NT2/D1 (cell line): ENCODE data around the gene AKAP13.

Experiments
- DNase-seq: peaks from one replicate; pipeline ENCODE4 v3.0.0-alpha.2; 2011; ENCODE audit warnings: low read depth, low spot score
- H3K27me3 ChIP-seq: 2 replicates; pipeline ENCODE4 v1.6.0; 2011; ENCODE audit warnings: mild to moderate bottlenecking; ENCODE audit not compliant: insufficient read length, insufficient read depth
- H3K36me3 ChIP-seq: 2 replicates; pipeline ENCODE4 v1.6.1; 2011; ENCODE audit warnings: mild to moderate bottlenecking, low read length, mixed read lengths; ENCODE audit not compliant: insufficient read depth, insufficient read length
- H3K4me1 ChIP-seq: 2 replicates; pipeline ENCODE4 v1.5.1; 2011; ENCODE audit not compliant: insufficient read depth, insufficient read length
- H3K4me3 ChIP-seq: 2 replicates; pipeline ENCODE4 v1.5.1; 2011; ENCODE audit warnings: low read depth; ENCODE audit not compliant: insufficient read length
- H3K9ac ChIP-seq: 2 replicates; pipeline ENCODE4 v1.6.0; 2011; ENCODE audit warnings: low read depth; ENCODE audit not compliant: insufficient read length
- H3K9me3 ChIP-seq: 2 replicates; pipeline ENCODE4 v1.5.1; 2011; ENCODE audit warnings: mild to moderate bottlenecking, low read length; ENCODE audit not compliant: insufficient read depth
- SUZ12 ChIP-seq: IDR thresholded peaks from 2 replicates; pipeline ENCODE4 v1.6.1; 2011; ENCODE audit not compliant: insufficient read length, insufficient read depth; ENCODE audit errors: extremely low read depth
- YY1 ChIP-seq: IDR thresholded peaks from 2 replicates; pipeline ENCODE4 v1.6.1; 2011; ENCODE audit not compliant: insufficient read length, insufficient read depth
- ZNF274 ChIP-seq: IDR thresholded peaks from 2 replicates; pipeline ENCODE4 v1.6.1; 2011; ENCODE audit warnings: mild to moderate bottlenecking, low read depth, low read length

Gene AKAP13

DNA sequence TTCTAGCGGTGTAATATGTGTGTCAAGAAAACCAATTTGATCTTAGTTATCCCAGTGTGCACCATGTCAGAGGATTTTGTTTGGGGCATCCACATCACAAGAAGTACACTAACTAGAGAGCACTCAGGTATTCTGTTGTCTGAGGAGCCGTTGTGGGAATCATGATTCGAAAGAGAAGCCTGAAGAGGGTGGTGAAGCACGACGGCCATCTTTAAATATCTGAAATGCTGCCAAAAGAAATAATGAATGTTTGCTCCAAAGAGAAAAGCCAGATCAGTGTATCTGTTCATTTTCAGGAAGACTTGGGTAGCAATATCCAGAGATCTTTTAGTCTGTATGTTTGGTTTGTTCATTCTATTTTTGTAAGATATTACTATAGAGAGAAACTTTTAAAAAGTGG lies 233.7 kb downstream of the AKAP13 start:
- Histone ChIP-seq H3K36me3 (peaks cover 4% of the 10 kb centered on the region), H3K9me3 (no peaks in the 10 kb centered on the region), H3K4me3 (no peak overlapping the region), H3K4me1 (no peaks in the 10 kb centered on the region), H3K9ac (no peak overlapping the region), H3K27me3 (no peaks in the 10 kb centered on the region)
- TF ChIP-seq SUZ12 (no peak), ZNF274 (no peak), YY1 (no peak)
- DNase-seq: no peak

DNA sequence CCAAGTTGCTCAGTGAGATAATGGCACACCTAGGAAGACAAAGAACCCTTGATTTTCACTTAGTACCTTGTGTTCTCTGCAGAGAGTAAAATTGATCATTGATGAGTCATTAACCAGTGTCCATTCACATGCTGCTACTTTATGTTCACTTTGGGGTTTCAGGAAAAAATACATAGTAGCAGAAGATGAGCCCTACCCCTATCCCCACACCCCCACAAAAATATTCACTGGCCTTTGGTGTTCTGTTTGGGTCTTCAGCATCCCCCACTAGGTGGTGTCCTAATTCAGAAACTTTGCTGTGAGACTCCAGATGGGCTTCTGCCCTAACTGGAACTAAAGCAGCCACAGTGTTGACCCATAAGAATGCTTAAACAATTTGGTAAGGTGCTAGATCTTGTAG lies 235.5 kb downstream of the AKAP13 start:
- no peaks in the 10 kb centered on the region for H3K9me3 ChIP-seq
- no peaks in the 10 kb centered on the region for H3K4me1 ChIP-seq
- H3K27me3 ChIP-seq: no peaks in the 10 kb centered on the region
- peaks cover 9% of the 10 kb centered on the region for H3K36me3 ChIP-seq
- H3K9ac ChIP-seq: no peak overlapping the region
- no peak overlapping the region for H3K4me3 ChIP-seq
- peak; percentile 38 for DNase-seq
- TF ChIP-seq YY1 (no peak), ZNF274 (no peak), SUZ12 (no peak)

DNA sequence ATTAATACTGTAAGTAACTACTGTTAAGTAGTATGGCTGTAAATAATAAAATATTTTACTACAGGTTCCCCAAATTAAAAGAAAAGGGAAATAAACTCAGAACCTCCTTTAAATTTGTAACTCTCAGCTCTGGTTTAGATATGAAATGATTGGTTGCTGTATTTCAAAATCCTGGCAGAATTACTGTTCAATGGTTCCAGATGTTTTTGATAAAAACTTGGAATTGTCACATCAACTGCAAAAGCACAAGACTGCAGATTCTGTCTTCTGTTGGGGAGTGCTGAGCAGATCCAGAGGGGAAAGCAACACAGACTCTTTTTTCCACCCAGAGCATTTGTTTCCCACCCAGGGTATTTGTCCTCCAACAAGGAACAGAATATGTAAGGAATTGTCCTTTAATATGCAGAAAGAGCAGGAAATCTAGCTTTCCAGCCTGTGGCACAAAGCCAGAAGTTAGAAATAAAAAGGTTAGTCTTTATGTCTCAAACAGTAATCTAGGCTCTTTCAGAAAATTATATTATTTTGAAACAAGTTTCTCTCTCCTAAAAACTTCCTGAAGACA lies 236.2 kb downstream of the AKAP13 start:
- Histone ChIP-seq H3K36me3 (peaks cover 6% of the 10 kb centered on the region), H3K27me3 (no peaks in the 10 kb centered on the region), H3K4me1 (no peaks in the 10 kb centered on the region), H3K9me3 (no peaks in the 10 kb centered on the region), H3K4me3 (no peak overlapping the region), H3K9ac (no peak overlapping the region)
- TF ChIP-seq SUZ12 (no peak), ZNF274 (no peak), YY1 (no peak)
- DNase-seq: no peak

DNA sequence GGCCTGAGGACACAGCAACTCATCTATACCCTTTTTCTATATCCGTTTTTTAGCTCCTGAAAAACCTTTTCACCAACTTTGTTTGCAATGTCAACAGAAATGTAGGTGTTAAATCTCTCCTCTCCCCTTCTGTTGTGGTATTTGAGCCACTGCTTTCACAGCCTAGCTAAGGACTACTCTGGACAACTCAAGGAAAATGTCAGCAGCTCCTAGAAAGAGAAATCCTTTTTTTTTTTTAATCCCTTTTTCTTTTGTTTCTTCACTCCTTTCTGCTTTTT lies 237.8 kb downstream of the AKAP13 start:
- no peaks in the 10 kb centered on the region for H3K4me1 ChIP-seq
- DNase-seq: no peak
- no peak overlapping the region for H3K4me3 ChIP-seq
- H3K9me3 ChIP-seq: no peaks in the 10 kb centered on the region
- no peaks in the 10 kb centered on the region for H3K27me3 ChIP-seq
- peaks cover 5% of the 10 kb centered on the region for H3K36me3 ChIP-seq
- TF ChIP-seq YY1 (no peak), ZNF274 (no peak), SUZ12 (no peak)
- H3K9ac ChIP-seq: no peak overlapping the region

DNA sequence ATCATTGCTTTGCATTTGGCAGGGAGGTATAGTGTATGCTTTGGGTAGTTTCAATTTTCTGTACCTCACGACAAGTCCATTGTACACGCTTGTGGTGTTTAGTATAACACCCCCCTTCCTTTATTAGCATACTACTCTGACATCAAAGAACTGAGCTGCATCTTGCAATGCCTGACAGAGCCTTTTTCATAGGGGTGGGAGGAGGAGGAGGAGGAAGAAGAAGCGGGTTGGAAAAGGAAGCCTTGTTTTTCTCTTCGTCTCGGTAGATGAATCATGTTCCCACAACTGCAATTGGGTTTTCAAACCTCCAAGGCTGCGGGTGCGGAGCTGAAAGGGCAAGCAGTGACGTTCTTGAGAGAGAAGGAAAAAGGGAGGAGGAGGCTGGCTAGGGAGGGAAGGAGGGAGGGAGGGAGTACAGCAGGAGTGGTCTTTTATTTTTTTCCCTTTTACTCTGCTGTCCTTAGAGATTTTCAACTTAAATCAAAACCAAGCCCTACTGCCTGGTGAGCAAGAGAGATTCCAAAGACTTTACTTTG lies 238.6 kb downstream of the AKAP13 start:
- Histone ChIP-seq H3K4me3 (no peak overlapping the region), H3K9ac (no peak overlapping the region), H3K9me3 (no peaks in the 10 kb centered on the region), H3K27me3 (no peaks in the 10 kb centered on the region), H3K36me3 (peaks cover 5% of the 10 kb centered on the region), H3K4me1 (no peaks in the 10 kb centered on the region)
- TF ChIP-seq ZNF274 (no peak), SUZ12 (no peak), YY1 (no peak)
- DNase-seq: peak; percentile 56

DNA sequence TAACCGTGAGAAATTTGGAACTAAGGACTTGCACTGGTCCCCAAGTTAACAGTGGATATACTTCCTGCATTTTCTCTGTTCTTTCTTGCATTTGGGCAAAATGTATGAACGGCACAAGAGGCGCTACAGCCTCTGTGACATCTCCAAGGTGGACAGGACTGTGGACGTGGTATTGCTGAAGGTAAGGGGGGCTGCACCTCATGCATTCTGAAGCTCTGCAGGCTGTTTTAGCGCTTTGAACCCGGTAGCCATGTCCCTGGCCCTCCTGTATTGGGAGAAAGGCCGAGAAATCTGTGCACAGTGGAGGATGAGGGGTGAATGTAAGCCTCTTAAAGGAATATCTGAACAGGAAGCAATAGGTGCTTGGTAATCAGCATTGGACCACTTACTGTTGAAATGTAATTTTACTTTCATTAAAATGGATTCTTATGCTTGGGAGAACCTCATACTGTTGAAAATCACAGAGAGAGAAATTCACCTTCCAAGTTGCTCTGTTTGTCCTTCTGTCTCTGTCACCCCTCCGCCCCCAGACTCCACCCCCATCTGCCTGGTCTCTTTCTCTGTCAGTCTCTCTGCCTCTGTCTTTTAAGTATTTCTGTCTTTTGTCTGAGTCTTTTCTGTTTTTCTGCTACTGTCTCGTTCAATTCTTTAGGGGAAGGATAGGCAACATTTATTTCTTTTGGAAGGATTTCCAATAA lies 239.7 kb downstream of the AKAP13 start:
- Histone ChIP-seq H3K27me3 (no peaks in the 10 kb centered on the region), H3K4me1 (no peaks in the 10 kb centered on the region), H3K36me3 (peaks cover 11% of the 10 kb centered on the region), H3K9me3 (no peaks in the 10 kb centered on the region), H3K9ac (peak overlapping the region; percentile 43), H3K4me3 (no peak overlapping the region)
- TF ChIP-seq ZNF274 (no peak), YY1 (no peak), SUZ12 (no peak)
- no peak for DNase-seq

DNA sequence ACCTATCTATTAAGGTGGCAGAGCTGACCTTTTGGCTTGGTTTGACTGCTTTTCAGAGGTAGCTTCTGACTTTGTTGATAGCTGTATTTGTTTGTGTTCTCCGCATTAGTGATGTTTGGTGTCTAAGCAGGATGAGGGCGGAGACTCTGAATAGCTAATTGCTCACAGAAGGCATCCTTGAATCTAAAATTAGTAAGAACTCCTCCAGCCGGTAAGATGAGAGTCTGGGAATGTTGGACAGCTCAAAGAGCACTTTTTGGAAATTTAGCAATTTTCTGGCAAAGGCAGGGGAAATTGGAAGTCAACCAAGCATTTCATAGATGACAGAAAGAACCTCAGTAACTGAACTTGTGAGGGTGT lies 240.3 kb downstream of the AKAP13 start:
- H3K4me3 ChIP-seq: no peak overlapping the region
- no peak for TF ChIP-seq SUZ12
- TF ChIP-seq ZNF274: no peak
- TF ChIP-seq YY1: no peak
- H3K36me3 ChIP-seq: peaks cover 15% of the 10 kb centered on the region
- no peak overlapping the region for H3K9ac ChIP-seq
- no peaks in the 10 kb centered on the region for H3K4me1 ChIP-seq
- no peaks in the 10 kb centered on the region for H3K9me3 ChIP-seq
- H3K27me3 ChIP-seq: no peaks in the 10 kb centered on the region
- no peak for DNase-seq
